Uterus (tissue), 2 donors: ENCODE measurements around the gene MRPS7.
"Not testable (repeated sequence)": the region's sequence is repeated elsewhere in the genome, so short reads cannot be mapped to it uniquely, and the experiment has no call there.

ENCODE experiments used
- CTCF ChIP-seq, 4 experiments: fragments of 200-600 bp in 2 of 4; fragments of 450-650 bp in 2 of 4; sonication (generic) in 2 of 4; IDR thresholded peaks; one replicate each; pipeline ENCODE4 v1.5.1; 2016 to 2019; ENCODE audit warnings: antibody characterized with exemption in 4 of 4, mild to moderate bottlenecking in 2 of 4, moderate library complexity in 1 of 4
- POLR2A ChIP-seq, 2 donors: fragments of 450-650 bp; IDR thresholded peaks; one replicate each; pipeline ENCODE4 v1.6.1; 2016; ENCODE audit warnings: antibody characterized with exemption in 2 of 2, mild to moderate bottlenecking in 1 of 2, moderate library complexity in 1 of 2

GRCh38 chr17:75257228-75257627, 4.5 kb upstream of the MRPS7 start:
- TF ChIP-seq CTCF, POLR2A (IDR thresholded peaks at IDR 0.05): not testable (repeated sequence)
